Fibroblast of the conjunctiva (primary cell): ENCODE measurements around the gene WEE2.
"Not testable (repeated sequence)": the region's sequence is repeated elsewhere in the genome, so short reads cannot be mapped to it uniquely, and the experiment has no call there.

Experiments used
- DNase-seq: peaks from one replicate; pipeline ENCODE4 v3.0.0-alpha.2; 2010; ENCODE audit warnings: low read depth

WEE2 gene

DNA sequence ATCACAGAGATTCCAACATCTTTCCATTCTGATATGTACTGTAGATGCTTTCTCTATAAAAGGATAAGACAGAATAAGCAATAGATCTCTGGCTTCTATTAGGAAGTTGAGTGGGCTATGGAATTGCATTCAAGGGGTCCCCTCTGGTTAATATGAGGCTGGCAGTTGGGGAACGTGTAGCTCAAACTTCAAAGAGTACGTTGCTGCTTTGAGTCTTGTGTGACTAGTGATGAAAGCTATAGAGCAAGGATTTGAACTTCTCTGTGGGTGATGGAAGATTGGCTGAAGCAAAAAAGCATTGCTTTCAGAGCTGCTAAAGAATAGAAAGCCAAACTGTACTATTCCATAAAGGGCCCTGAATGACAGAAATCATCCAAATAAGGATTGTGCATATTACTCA, 6.4 kb downstream of the WEE2 start:
- DNase-seq = no peak

- no peak for DNase-seq
Measured at GRCh38 chr7:141715018-141715417, 6.9 kb downstream of the WEE2 start.

DNA sequence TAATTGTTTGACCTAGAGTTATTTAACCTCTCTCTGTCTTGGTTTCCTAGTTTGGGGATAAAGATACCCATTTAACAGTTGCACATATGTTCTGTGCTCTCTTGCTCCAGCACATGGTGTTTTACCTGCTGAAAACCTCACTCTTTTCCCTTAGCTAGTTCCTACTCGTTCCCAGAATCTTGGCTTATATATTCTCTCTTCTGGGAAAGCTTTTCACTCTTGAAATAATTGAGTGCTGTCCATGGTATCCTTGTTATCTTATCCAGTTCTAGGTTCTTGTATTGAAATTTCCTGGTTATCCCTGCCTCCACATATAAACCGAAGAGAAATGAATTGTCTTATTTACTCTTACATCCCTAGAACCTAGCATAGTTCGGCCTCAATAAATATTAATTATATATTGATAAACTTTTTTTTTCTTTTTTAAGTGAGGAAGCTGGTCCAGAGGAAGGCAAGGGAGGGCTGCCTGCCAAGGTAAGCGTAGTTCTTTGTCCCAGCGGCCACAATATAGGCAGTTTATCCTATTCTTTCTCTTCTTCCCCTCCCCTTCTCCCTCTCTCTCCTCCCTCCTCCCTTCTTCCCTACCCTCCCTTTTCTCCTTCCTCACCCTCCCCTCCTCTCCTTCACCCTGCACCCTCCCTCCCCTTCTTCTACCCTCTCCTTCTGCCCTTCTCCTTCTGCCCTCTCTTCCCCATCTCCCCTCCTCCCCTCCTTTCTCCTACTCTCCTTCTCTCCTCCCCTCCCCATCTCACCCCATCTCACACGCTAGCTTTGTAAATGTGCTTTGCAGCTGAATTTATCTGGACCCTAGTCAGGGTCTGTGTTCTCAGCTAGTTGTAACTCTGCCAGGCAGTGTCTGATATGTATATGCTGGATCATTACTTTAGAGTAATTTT, 7.9 kb downstream of the WEE2 start:
- DNase-seq = no peak

- DNase-seq = no peak
Measured at GRCh38 chr7:141717450-141717849, 9.3 kb downstream of the WEE2 start.

- no peak for DNase-seq
Measured at GRCh38 chr7:141722529-141722928, 14.4 kb downstream of the WEE2 start.

- no peak for DNase-seq
Measured at GRCh38 chr7:141729020-141729419, 20.9 kb downstream of the WEE2 start.

- no peak for DNase-seq
Measured at GRCh38 chr7:141731476-141732149, 23.5 kb downstream of the WEE2 start.

DNA sequence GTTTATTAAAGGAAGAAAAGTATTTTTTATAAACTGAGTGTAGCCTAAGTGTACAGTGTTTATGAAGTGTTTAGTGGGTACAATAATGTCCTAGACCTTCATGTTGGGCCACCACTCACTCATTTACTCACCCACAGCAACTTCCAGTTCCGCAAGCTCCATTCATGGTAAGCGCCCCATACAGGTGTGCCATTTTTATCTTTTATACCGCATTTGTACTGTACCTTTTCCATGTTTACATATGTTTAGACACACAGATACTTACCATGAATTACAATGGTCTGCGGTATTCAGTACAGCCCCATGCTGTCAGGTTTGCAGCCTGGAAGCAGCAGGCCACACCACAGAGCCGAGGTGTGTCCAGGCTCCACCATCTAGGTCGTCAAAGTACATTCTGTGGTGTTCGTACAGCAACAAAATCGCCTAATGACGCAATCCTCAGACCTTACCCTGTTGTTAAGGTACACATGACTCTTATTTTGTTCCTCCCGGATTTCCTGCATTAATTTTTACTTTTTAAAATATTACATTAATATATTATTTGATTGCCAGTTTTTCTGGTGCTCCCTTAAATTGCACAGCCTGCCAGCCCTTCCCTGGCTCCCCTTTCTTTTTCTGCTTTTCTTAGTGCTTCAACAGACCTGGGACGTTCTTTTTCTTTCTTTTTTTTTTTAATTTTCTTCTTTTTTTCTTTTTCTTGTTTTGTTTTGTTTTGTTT, 29.1 kb downstream of the WEE2 start:
- no peak for DNase-seq

DNA sequence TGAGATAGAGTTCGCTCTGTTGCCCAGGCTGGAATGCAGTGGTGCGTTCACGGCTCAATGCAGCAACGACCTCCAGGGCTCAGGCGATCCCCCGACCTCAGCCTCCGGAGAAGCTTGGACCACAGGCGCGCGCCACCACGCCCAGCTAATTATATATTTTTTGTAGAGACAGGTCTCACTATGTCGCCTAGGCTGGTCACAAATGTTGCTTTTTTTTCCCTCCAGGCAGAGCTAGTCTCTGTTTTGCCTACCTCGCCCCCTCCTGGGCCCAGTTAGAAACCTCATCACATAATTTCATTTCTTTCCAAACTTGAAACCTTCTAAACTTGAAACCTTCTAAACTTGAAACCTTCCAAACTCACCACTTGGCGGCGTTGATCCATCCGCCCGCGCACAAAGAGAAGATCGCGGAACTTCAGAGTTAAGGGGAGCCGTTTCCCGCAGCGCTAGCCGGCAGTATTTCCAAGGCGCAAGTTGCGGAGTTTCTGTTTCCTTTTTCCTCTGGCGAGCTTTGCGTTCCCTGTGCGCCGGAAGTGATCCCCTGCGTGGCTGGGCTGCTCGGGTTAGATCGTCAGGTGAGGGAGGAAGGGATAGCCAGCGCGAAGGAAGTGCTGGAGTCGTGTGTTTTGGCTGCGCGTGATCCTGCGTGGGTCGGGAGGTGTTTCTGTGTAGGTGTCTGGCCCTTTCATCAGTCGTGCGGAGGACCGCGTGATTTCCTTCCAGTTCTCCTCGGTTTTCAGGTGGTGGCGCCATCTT, 29.9 kb downstream of the WEE2 start, which contains the start of gene SSBP1:
TSS of gene SSBP1 (plus strand) at position 523 of the 756 bp plus-strand sequence. CDS start 809 bp downstream, outside the sequence.
- peak; percentile 93 for DNase-seq

GRCh38 chr7:141738592-141739013, 30.4 kb downstream of the WEE2 start:
- no peak for DNase-seq

DNA sequence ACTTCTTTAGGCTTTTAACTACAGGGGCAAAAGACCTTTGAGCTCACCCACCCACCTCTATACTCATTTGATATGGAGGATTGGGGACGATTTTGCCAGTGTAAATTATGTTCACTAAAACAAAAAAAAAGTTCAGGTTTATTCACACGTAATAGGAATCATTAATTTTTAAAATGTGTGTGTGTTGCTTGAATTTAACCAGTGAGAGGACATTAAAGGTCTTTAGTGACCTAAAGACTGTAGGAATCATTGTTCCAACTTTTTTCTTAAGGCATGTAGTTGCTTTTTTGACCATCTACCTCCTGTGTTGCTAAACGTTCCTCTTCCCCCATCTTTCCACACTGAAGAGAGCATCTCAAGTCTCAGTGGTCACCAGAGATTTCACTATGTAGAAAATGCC, 31.1 kb downstream of the WEE2 start:
- no peak for DNase-seq

- DNase-seq = no peak
Measured at GRCh38 chr7:141742229-141742628, 34.1 kb downstream of the WEE2 start.

- DNase-seq = no peak
Measured at GRCh38 chr7:141744131-141744530, 36.0 kb downstream of the WEE2 start.

- no peak for DNase-seq
Measured at GRCh38 chr7:141748396-141748795, 40.2 kb downstream of the WEE2 start.

DNA sequence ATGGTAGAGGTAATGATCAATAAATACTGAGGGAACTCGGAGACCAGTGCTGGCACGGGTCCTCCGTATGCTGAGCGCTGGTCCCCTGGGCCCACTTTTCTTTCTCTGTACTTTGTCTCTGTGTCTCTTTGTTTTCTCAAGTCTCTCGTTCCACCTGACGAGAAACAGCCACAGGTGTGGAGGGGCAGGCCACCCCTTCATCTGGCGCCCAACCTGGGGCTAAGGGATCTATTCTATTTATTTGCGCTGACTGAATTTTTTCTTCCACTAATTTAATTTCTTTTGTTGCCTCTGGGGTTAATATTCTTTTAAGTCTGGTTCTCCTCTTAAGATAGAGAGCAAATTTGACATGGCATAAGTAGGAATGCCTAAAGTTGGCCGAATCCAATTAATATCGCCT, 43.8 kb downstream of the WEE2 start:
- DNase-seq = not testable (repeated sequence)

GRCh38 chr7:141752634-141753033, 44.5 kb downstream of the WEE2 start:
- no peak for DNase-seq

DNA sequence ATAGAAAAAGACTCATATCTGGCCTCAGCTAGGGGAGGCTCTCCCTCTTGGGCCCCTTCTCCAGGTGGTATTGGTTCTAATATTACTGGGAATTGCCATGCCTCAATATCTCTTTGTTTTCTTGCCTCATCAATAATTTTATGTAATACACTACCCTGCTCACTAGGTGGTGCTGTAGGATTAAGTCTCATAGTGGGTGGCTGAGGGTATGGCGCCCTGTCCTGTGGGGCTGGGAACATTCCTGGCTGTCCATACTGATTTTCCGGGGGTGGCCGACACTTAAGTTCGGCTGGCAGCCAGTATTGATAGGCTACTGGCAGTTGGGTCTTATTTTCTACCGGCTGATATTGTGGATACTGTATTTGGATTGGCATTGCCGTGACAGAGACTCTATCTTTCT, 46.8 kb downstream of the WEE2 start:
- no peak for DNase-seq

DNA sequence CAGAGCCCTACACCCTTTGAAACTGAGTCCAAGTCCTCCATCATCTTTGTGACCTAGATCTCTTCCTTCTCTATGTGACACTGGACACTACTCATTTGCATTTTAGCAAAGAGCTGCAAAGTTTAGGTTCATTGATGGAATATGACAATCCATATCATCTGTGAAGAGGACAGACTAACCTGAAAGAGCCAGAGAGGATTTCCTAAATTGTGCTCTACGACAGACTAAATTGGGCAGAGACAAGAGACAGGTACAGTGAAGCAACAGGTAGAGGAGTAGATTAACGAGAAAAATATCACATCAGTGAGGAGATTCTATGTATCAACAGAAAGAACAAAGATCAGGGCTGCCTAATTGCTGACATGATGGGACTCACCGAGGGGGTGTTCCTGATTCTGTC, 55.6 kb downstream of the WEE2 start, which contains the start of gene TAS2R3:
TSS of gene TAS2R3 (plus strand) at position 301 of the 400 bp plus-strand sequence. CDS start at position 363, 62 bp downstream.
- DNase-seq = no peak

DNA sequence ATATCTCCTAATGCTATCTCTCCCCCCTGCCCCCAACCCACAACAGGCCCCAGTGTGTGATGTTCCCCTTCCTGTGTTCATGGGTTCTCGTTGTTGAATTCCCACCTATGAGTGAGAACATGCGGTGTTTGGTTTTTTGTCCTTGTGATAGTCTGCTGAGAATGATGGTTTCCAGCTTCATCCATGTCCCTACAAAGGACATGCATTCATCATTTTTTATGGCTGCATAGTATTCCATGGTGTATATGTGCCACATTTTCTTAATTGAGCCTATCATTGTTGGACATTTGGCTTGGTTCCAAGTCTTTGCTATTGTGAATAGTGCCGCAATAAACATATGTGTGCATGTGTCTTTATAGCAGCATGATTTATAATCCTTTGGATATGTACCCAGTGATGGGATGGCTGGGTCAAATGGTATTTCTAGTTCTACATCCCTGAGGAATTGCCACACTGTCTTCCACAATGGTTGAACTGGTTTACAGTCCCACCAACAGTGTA, 62.0 kb downstream of the WEE2 start:
- DNase-seq = not testable (repeated sequence)

- DNase-seq = no peak
Measured at GRCh38 chr7:141776374-141776773, 68.2 kb downstream of the WEE2 start, which contains the start of gene TAS2R4. TAS2R4 (plus strand) TSS chr7:141776674; CDS start chr7:141778489, 1,815 bp downstream.
